SK-N-SH (cell line): ENCODE results near the gene CHMP1B. TPM values are rescaled to one million over a fixed set of nuclear protein-coding genes. Genes with fewer than 3 reads are reported as not detected.

Experiments
- CTCF ChIA-PET: fragments of 300-600, 350-600 bp; formaldehyde crosslinking; extraction: SDS; loops from one replicate; lab custom pipeline; 2021; lab: Yijun Ruan, JAX
- POLR2A ChIA-PET: fragments of 350-600 bp; sonication (Branson Sonifier 250); formaldehyde crosslinking; extraction: SDS; loops from one replicate; lab custom pipeline; 2020; ENCODE audit warnings: antibody characterized with exemption, inconsistent platforms; lab: Yijun Ruan, JAX
- DNase-seq: peaks from one replicate; pipeline ENCODE4 v3.0.0; 2012
- H2AFZ ChIP-seq: fragments of 200-600 bp; sonication (generic); 2 replicates; pipeline ENCODE4 v1.8.1; 2016; ENCODE audit warnings: antibody characterized with exemption, mild to moderate bottlenecking, low read depth
- H3F3A ChIP-seq: fragments of 200-600 bp; sonication (generic); replicated peaks from 2 replicates; pipeline ENCODE3; 2016; ENCODE audit warnings: antibody characterized with exemption, mild to moderate bottlenecking; ENCODE audit not compliant: insufficient read depth
- H3K27ac ChIP-seq, 2 experiments: fragments of 200-500 bp in 1 of 2; fragments of 200-600 bp in 1 of 2; sonication (Bioruptor generic) in 1 of 2; sonication (generic), shearing (Covaris generic) in 1 of 2; 2 replicates each; pipeline versions ENCODE4 v1.5.1 to v1.6.1; 2014 to 2016; ENCODE audit warnings: low read depth in 2 of 2, inconsistent platforms in 1 of 2, low read length in 1 of 2, mild to moderate bottlenecking in 1 of 2, mixed read lengths in 1 of 2
- H3K27me3 ChIP-seq: fragments of 200-600 bp; sonication (generic), shearing (Covaris generic); 2 replicates; pipeline ENCODE4 v1.6.1; 2016; ENCODE audit warnings: mixed run types; ENCODE audit not compliant: insufficient read depth
- H3K36me3 ChIP-seq, 2 experiments: fragments of 200-500 bp in 1 of 2; fragments of 200-600 bp in 1 of 2; sonication (Bioruptor generic) in 1 of 2; sonication (generic) in 1 of 2; replicated peaks in 1 of 2; 2 replicates each; pipeline versions ENCODE3 to v1.5.1; 2014 to 2016; ENCODE audit warnings: low read length in 1 of 2, mild to moderate bottlenecking in 1 of 2; ENCODE audit not compliant: insufficient read depth in 2 of 2, control insufficient read depth in 1 of 2
- H3K4me1 ChIP-seq, 2 experiments: fragments of 200-500 bp in 1 of 2; fragments of 200-600 bp in 1 of 2; sonication (Bioruptor generic) in 1 of 2; sonication (generic), shearing (Covaris generic) in 1 of 2; 2 replicates each; pipeline versions ENCODE4 v1.5.1 to v1.6.1; 2014 to 2016; ENCODE audit warnings: low read depth in 1 of 2, low read length in 1 of 2, mixed run types in 1 of 2; ENCODE audit not compliant: insufficient read depth in 2 of 2, control insufficient read depth in 1 of 2
- H3K4me2 ChIP-seq: fragments of 200-600 bp; sonication (generic), shearing (Covaris generic); 2 replicates; pipeline ENCODE4 v1.6.1; 2017; ENCODE audit warnings: mixed run types
- H3K4me3 ChIP-seq, 2 experiments: fragments of 200-500 bp in 1 of 2; fragments of 200-600 bp in 1 of 2; sonication (Bioruptor generic) in 1 of 2; sonication (generic), shearing (Covaris generic) in 1 of 2; 2 replicates each; pipeline versions ENCODE4 v1.5.1 to v1.8.1; 2014 to 2016; ENCODE audit warnings: low read depth in 2 of 2, inconsistent platforms in 1 of 2, low read length in 1 of 2, mild to moderate bottlenecking in 1 of 2, mixed read lengths in 1 of 2, moderate library complexity in 1 of 2
- H3K79me2 ChIP-seq: fragments of 200-600 bp; sonication (generic); 2 replicates; pipeline ENCODE4 v1.8.1; 2017; ENCODE audit warnings: mild to moderate bottlenecking; ENCODE audit not compliant: insufficient read depth
- H3K9ac ChIP-seq: fragments of 200-600 bp; sonication (generic); 2 replicates; pipeline ENCODE4 v1.6.1; 2017; ENCODE audit warnings: mixed run types
- H3K9me2 ChIP-seq: fragments of 200-600 bp; sonication (generic); 2 replicates; pipeline ENCODE4 v1.6.1; 2017; ENCODE audit warnings: mixed run types
- H3K9me3 ChIP-seq: fragments of 200-600 bp; sonication (generic); 2 replicates; pipeline ENCODE4 v1.6.1; 2017; ENCODE audit warnings: mixed run types, mild to moderate bottlenecking, moderate library complexity
- H4K20me1 ChIP-seq: fragments of 200-600 bp; sonication (generic); 2 replicates; pipeline ENCODE4 v1.6.1; 2017; ENCODE audit warnings: mild to moderate bottlenecking, mixed run types; ENCODE audit not compliant: insufficient read depth
- CTCF ChIP-seq: fragments of 200-600 bp; sonication (generic); IDR thresholded peaks from 2 replicates; pipeline ENCODE4 v1.6.1; 2017; ENCODE audit warnings: antibody characterized with exemption, mild to moderate bottlenecking, moderate library complexity
- MEF2A ChIP-seq: IDR thresholded peaks from 2 replicates; pipeline ENCODE4 v1.4.0; 2012; ENCODE audit warnings: low read depth, borderline replicate concordance
- RAD21 ChIP-seq: IDR thresholded peaks from 2 replicates; pipeline ENCODE4 v1.6.1; 2012; ENCODE audit warnings: mild to moderate bottlenecking, low read length
- REST ChIP-seq: IDR thresholded peaks from 2 replicates; pipeline ENCODE4 v1.6.1; 2012; ENCODE audit warnings: mild to moderate bottlenecking, low read depth, low read length, moderate library complexity
- RFX5 ChIP-seq: IDR thresholded peaks from 2 replicates; pipeline ENCODE4 v1.6.1; 2012; ENCODE audit warnings: mild to moderate bottlenecking, improper control_type of control experiment, low read length
- SIN3A ChIP-seq: IDR thresholded peaks from 2 replicates; pipeline ENCODE4 v1.6.1; 2012; ENCODE audit warnings: low read depth, mild to moderate bottlenecking, low read length, moderate library complexity, borderline replicate concordance
- USF2 ChIP-seq: fragments of 150-350 bp; IDR thresholded peaks from 2 replicates; pipeline ENCODE4 v1.6.1; 2017; ENCODE audit warnings: antibody characterized with exemption, low read length, low read depth, borderline replicate concordance
- YY1 ChIP-seq: IDR thresholded peaks from 2 replicates; pipeline ENCODE4 v1.4.0; 2012; ENCODE audit warnings: low read depth, mild to moderate bottlenecking
- WGBS: methylation state at CpG from one replicate; pipeline ENCODE4 v1.1.6; 2017; ENCODE audit warnings: low lambda C conversion rate; 5-methylcytosine and 5-hydroxymethylcytosine counted together
- polyA plus RNA-seq, 3 experiments: library from polyadenylated mRNA; depleted of rRNA; stranded (reverse); fragments of >200 nt; gene quantifications; 2 replicates each; pipeline ENCODE4 v1.2.3, GENCODE V29; 2012

CHMP1B gene
- polyA plus RNA-seq, 1 of the 3 experiments (the other 2 are of a cell fraction), result 52.4 TPM

- Histone ChIP-seq H4K20me1 (no peaks in the 10 kb centered on the region), H2AFZ (no peak overlapping the region), H3K27me3 (no peaks in the 10 kb centered on the region; the same call in 1 of the 2 replicates), H3K27ac (no peak overlapping the region), H3K9ac (no peak overlapping the region), H3K4me3 (no peak overlapping the region), H3K9me2 (no peaks in the 10 kb centered on the region), H3K4me2 (no peak overlapping the region), H3K9me3 (no peaks in the 10 kb centered on the region), H3K36me3 (no peaks in the 10 kb centered on the region), H3F3A (peaks cover 13% of the 10 kb centered on the region), H3K4me1 (peaks cover 0 to 2% of the 10 kb centered on the region in 2 experiments; a peak in 2 of 4 replicates), H3K79me2 (no peaks in the 10 kb centered on the region)
- ChIA-PET CTCF (interaction anchor here (1.6 kb wide), 1 partner anchor 177 kb away, joined by 4 read pairs; no protein-coding TSS in a partner anchor), POLR2A (no interaction called here)
- DNase-seq, result no peak
- TF ChIP-seq MEF2A (no peak), USF2 (no peak), CTCF (no peak), YY1 (no peak), REST (no peak), RAD21 (no peak), RFX5 (no peak), SIN3A (no peak)
- 82% methylated on average over 16 of the region's 20 CpGs for WGBS
Measured at GRCh38 chr18:11861583-11862288, 10.5 kb downstream of the CHMP1B start.
